Esophagus squamous epithelium (tissue), 5 donors: ENCODE results near the gene LPXN. TPM values are rescaled to one million over a fixed set of nuclear protein-coding genes. Genes with fewer than 3 reads are reported as not detected.

Source experiments
- DNase-seq: peaks from one replicate; lab custom pipeline; 2025; lab: John Stamatoyannopoulos, UW
- H3K27ac ChIP-seq, 4 donors: fragments of 200-600 bp; sonication (generic); one replicate each; pipeline ENCODE4 v1.5.1; 2016 to 2019; ENCODE audit warnings: mild to moderate bottlenecking in 1 of 4
- H3K27me3 ChIP-seq, 4 donors: fragments of 200-600 bp; sonication (generic); 1 replicate in 3 of 4; 2 replicates in 1 of 4; pipeline versions ENCODE4 v1.5.1 to v1.6.0; 2017 to 2021; ENCODE audit warnings: antibody characterized with exemption in 1 of 4
- H3K36me3 ChIP-seq, 3 donors: fragments of 200-600 bp; sonication (generic); one replicate each; pipeline ENCODE4 v1.5.1; 2016 to 2019
- H3K4me1 ChIP-seq, 3 donors: fragments of 200-600 bp; sonication (generic); one replicate each; pipeline ENCODE4 v1.5.1; 2017 to 2019
- H3K4me3 ChIP-seq, 4 donors: fragments of 200-600 bp; sonication (generic); 1 replicate in 3 of 4; 2 replicates in 1 of 4; pipeline ENCODE4 v1.5.1; 2016 to 2019; ENCODE audit warnings: mild to moderate bottlenecking in 2 of 4, moderate library complexity in 1 of 4
- H3K9me3 ChIP-seq, 3 donors: fragments of 200-600 bp; sonication (generic); one replicate each; pipeline ENCODE4 v1.5.1; 2016 to 2019
- POLR2A ChIP-seq, 4 donors: fragments of 450-650 bp; IDR thresholded peaks; one replicate each; pipeline ENCODE4 v1.6.1; 2017; ENCODE audit warnings: antibody characterized with exemption in 4 of 4, mild to moderate bottlenecking in 4 of 4, moderate library complexity in 3 of 4
- WGBS, 2 donors: methylation state at CpG; one replicate each; pipeline ENCODE4 v1.1.5; 2018; 5-methylcytosine and 5-hydroxymethylcytosine counted together
- intact Hi-C: fragments of 100-400 bp; cut with DNase I; formaldehyde crosslinking; loops from one replicate; pipeline ENCODE4 v1.15.0; 2022
- total RNA-seq, 4 donors: library from RNA; depleted of rRNA; stranded (reverse); fragments of >200 nt; gene quantifications; one replicate each; pipeline ENCODE4 v1.1.0, GENCODE V29; 2016
- TF ChIP-seq, protein P1 (sequence below), 6 experiments: fragments of 450-650 bp in 4 of 6; fragments of 200-600 bp in 2 of 6; sonication (generic) in 2 of 6; IDR thresholded peaks; one replicate each; pipeline ENCODE4 v1.5.1; 2016 to 2019; ENCODE audit warnings: antibody characterized with exemption in 6 of 6, mild to moderate bottlenecking in 4 of 6, moderate library complexity in 4 of 6
- donor health status: DM: yes; HTN: yes; CAD: no.

LPXN gene
- total RNA-seq, 4 donors from 2014 or later: 1.7 to 12.4 (median 4.4) TPM

DNA sequence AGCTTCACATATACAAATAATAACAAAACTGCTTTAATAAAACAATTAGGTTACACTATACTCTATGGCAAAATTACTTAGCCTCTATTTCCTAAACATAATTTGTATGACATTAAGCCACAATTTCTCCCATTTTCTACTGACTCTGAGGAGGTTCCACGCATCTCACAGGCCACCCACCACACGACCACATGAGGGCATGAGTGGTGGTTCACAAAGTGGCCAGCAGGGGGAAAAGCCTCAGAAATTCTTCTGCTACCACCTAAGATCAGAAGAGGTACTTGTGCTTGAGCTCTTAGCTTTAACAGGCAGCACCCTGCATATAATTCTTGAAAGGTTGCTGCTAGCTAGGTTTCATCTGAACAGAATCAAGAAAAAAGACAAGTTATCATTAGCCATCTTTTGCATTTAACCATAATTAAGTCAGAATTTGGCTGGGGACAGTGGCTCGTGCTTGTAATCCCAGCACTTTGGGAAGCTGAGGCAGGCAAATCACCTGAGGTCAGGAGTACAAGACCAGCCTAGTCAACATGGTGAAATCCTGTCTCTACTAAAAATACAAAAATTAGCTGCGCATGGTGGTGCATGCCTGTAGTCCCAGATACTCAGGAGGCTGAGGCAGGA lies 7.7 kb downstream of the LPXN start:
- Histone ChIP-seq H3K36me3 (peaks cover 0 to 19% (median 0%) of the 10 kb centered on the region in 3 donors), H3K27me3 (no peaks in the 10 kb centered on the region), H3K4me3 (no peak overlapping the region), H3K9me3 (no peaks in the 10 kb centered on the region), H3K27ac (no peak overlapping the region), H3K4me1 (peaks cover 0 to 24% (median 9%) of the 10 kb centered on the region in 3 donors)
- intact Hi-C loops: no loop called here
- DNase-seq: no peak
- 53% methylated on average over 3 to 4 of the region's 4 CpGs for WGBS, 2 donors
- TF ChIP-seq POLR2A (IDR thresholded peaks at IDR 0.05): no peak
- TF ChIP-seq, protein P1, sequence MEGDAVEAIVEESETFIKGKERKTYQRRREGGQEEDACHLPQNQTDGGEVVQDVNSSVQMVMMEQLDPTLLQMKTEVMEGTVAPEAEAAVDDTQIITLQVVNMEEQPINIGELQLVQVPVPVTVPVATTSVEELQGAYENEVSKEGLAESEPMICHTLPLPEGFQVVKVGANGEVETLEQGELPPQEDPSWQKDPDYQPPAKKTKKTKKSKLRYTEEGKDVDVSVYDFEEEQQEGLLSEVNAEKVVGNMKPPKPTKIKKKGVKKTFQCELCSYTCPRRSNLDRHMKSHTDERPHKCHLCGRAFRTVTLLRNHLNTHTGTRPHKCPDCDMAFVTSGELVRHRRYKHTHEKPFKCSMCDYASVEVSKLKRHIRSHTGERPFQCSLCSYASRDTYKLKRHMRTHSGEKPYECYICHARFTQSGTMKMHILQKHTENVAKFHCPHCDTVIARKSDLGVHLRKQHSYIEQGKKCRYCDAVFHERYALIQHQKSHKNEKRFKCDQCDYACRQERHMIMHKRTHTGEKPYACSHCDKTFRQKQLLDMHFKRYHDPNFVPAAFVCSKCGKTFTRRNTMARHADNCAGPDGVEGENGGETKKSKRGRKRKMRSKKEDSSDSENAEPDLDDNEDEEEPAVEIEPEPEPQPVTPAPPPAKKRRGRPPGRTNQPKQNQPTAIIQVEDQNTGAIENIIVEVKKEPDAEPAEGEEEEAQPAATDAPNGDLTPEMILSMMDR (IDR thresholded peaks at IDR 0.05): peak; percentile 66 to 74 (median 68)

DNA sequence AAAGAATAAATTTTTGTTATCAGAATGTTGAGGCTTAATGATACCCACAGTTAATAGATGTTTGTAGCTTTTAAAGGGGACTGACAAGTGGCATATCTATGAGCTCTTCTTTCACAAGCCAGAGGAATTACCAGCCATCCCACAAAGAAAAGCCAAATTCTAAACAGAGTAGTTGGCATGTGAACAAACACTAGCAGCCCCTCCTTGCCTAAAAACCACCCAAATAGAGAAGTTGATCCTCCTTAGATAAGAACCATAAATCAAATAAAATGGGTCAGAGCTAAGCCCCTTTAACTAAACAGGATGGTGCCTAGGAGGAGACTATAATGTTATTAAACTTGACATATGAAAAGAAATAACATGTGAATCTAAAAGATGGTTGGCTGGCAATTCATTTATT lies 11.4 kb downstream of the LPXN start:
- H3K27ac ChIP-seq: no peak overlapping the region
- H3K9me3 ChIP-seq: no peaks in the 10 kb centered on the region

DNA sequence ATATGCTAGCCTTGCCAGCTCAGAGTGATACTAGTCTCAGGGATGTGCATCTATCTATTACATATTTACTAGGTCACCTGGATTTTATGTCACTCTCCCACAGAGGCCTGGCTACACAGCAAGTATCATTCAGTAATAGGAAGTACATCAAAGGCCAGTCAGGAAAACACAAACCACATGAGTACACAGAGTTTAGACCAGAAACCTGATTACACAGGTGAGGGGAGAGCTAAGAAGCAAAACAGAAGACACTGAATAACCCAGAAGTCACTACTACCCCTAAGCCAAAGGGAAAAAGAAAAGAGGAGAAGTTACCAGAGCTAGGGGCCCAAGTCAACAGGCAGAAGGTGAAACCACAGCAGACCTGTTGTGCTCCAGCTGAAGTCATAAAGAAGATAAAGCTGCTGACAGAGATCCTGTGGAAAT lies 13.3 kb downstream of the LPXN start:
- Histone ChIP-seq H3K4me3 (no peak overlapping the region), H3K36me3 (peaks cover 0 to 9% (median 0%) of the 10 kb centered on the region in 3 donors), H3K27me3 (no peaks in the 10 kb centered on the region), H3K27ac (no peak overlapping the region), H3K4me1 (peaks cover 0 to 5% (median 0%) of the 10 kb centered on the region in 3 donors), H3K9me3 (no peaks in the 10 kb centered on the region)
- intact Hi-C loops: no loop called here
- TF ChIP-seq POLR2A (IDR thresholded peaks at IDR 0.05): no peak
- TF ChIP-seq, protein P1 (IDR thresholded peaks at IDR 0.05): no peak
- no peak for DNase-seq

More for the DNA sequence above, 11.4 kb downstream of the LPXN start:
- intact Hi-C loops: no loop called here
- TF ChIP-seq, protein P1 (IDR thresholded peaks at IDR 0.05): no peak
- TF ChIP-seq POLR2A (IDR thresholded peaks at IDR 0.05): no peak
- Histone ChIP-seq H3K36me3 (peaks cover 0 to 10% (median 0%) of the 10 kb centered on the region in 3 donors), H3K27me3 (no peaks in the 10 kb centered on the region), H3K4me1 (peaks cover 0 to 13% (median 0%) of the 10 kb centered on the region in 3 donors), H3K4me3 (no peak overlapping the region)
- no peak for DNase-seq

DNA sequence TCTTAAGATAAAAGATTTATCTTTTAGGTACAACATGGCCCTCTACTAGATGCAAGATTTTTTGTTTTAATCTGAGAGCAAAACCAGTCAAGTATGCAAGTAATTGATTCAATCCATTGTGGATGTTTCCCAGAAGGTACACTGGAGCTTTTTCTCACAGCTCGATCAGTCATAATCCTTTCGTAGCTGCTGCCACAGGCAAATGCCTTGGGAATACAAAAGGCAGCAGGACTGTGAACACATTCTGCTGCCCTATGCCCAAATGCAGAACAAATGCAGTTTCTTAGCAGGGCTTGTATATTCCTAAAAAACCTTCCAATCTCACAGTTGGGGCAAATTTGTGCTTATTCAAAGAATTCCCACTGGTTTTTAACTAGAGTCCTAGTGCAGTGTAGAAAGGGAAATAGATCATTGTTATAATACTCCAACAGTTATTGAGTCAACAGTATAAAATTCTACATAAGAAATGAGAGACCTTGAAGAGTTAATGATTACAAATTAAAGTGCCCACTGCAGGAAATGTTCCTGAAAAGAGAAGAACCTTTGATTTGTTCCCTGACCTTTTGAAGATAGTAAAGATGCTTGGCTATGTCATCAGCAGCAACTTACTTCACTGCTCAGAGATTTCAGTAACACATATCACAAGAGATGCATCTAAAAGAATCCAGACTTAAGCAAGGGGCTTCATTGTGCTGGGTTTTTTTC lies 14.1 kb downstream of the LPXN start:
- H3K4me3 ChIP-seq: no peak overlapping the region
- DNase-seq: no peak
- TF ChIP-seq, protein P1 (IDR thresholded peaks at IDR 0.05): no peak
- TF ChIP-seq POLR2A (IDR thresholded peaks at IDR 0.05): no peak
- peaks cover 0 to 5% (median 0%) of the 10 kb centered on the region in 3 donors for H3K4me1 ChIP-seq
- peaks cover 0 to 9% (median 0%) of the 10 kb centered on the region in 3 donors for H3K36me3 ChIP-seq
- intact Hi-C loops: no loop called here
- H3K27ac ChIP-seq: no peak overlapping the region
- no peaks in the 10 kb centered on the region for H3K27me3 ChIP-seq
- no peaks in the 10 kb centered on the region for H3K9me3 ChIP-seq
- WGBS, 2 donors: 48 to 65% methylated on average over 2 of the region's 2 CpGs

DNA sequence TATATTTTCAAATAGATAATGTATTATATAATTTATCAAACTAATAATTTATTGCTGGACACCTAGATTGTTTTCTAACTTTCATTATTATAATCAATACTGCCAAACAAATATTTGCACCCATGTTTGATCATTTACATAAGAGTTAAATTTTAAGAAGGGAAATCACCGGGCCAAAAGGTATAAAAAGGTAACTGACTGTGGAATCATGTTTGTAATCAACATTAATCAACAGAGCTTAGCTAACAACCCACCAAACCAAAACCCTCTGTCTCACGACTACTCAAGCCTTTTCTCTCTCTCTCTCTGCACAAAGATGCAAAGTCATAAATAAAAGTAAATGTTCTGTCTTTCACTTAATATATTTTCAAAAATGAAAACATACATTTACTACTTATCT lies 14.8 kb downstream of the LPXN start:
- WGBS, 2 donors: 33 to 67% methylated on average over 2 of the region's 2 CpGs
- H3K4me3 ChIP-seq: no peak overlapping the region
- intact Hi-C loops: no loop called here
- H3K27ac ChIP-seq: no peak overlapping the region
- no peak for DNase-seq
- TF ChIP-seq, protein P1 (IDR thresholded peaks at IDR 0.05): no peak
- no peak for TF ChIP-seq POLR2A (IDR thresholded peaks at IDR 0.05)
- peaks cover 0 to 5% (median 0%) of the 10 kb centered on the region in 3 donors for H3K4me1 ChIP-seq
- no peaks in the 10 kb centered on the region for H3K27me3 ChIP-seq
- H3K36me3 ChIP-seq: peaks cover 0 to 9% (median 0%) of the 10 kb centered on the region in 3 donors
- H3K9me3 ChIP-seq: no peaks in the 10 kb centered on the region
